Spleen (tissue), 11 donors: ENCODE data around the gene FGF2. TPM values are rescaled to one million over a fixed set of nuclear protein-coding genes. Genes with fewer than 3 reads are reported as not detected.

Experiments used
- DNase-seq: peaks from one replicate; pipeline ENCODE4 v3.0.0-alpha.2; 2020
- H3K27ac ChIP-seq, 8 donors: fragments of 200-600 bp; sonication (generic) in 7 of 8; 1 replicate in 4 of 8; 2 replicates in 4 of 8; pipeline versions ENCODE4 v1.5.0 to v1.8.0; 2016 to 2021; ENCODE audit warnings: inconsistent platforms in 4 of 8, mild to moderate bottlenecking in 4 of 8, moderate library complexity in 1 of 8
- H3K27me3 ChIP-seq, 7 donors: fragments of 200-600 bp; sonication (generic) in 6 of 7; replicated peaks in 1 of 7; 1 replicate in 4 of 7; 2 replicates in 3 of 7; pipeline versions ENCODE4 v1.5.0 to v1.8.0; 2016 to 2021; ENCODE audit warnings: inconsistent platforms in 3 of 7, mild to moderate bottlenecking in 1 of 7
- H3K36me3 ChIP-seq, 6 donors: fragments of 200-600 bp; sonication (generic) in 5 of 6; 1 replicate in 4 of 6; 2 replicates in 2 of 6; pipeline versions ENCODE4 v1.5.0 to v1.8.0; 2016 to 2021; ENCODE audit warnings: inconsistent platforms in 2 of 6
- H3K4me1 ChIP-seq, 6 donors: fragments of 200-600 bp; sonication (generic) in 5 of 6; 1 replicate in 3 of 6; 2 replicates in 3 of 6; pipeline versions ENCODE4 v1.5.0 to v1.8.0; 2016 to 2021; ENCODE audit warnings: inconsistent platforms in 3 of 6
- H3K4me3 ChIP-seq, 8 donors: fragments of 200-600 bp; sonication (generic) in 7 of 8; 1 replicate in 4 of 8; 2 replicates in 4 of 8; pipeline versions ENCODE4 v1.5.0 to v1.8.0; 2016 to 2021; ENCODE audit warnings: inconsistent platforms in 4 of 8, mild to moderate bottlenecking in 4 of 8, moderate library complexity in 2 of 8
- H3K9me3 ChIP-seq, 8 donors: fragments of 200-600 bp; sonication (generic) in 7 of 8; 1 replicate in 4 of 8; 2 replicates in 4 of 8; pipeline versions ENCODE4 v1.5.0 to v1.8.0; 2016 to 2021; ENCODE audit warnings: inconsistent platforms in 4 of 8
- POLR2A ChIP-seq, 3 donors: fragments of 450-650 bp; IDR thresholded peaks; one replicate each; pipeline ENCODE4 v1.5.1; 2017; ENCODE audit warnings: antibody characterized with exemption in 3 of 3, mild to moderate bottlenecking in 1 of 3
- POLR2AphosphoS5 ChIP-seq, 3 donors: sonication (generic); formaldehyde crosslinking; IDR thresholded peaks; one replicate each; pipeline ENCODE4 v1.5.1; 2017; ENCODE audit warnings: antibody characterized with exemption in 3 of 3
- whole genome bisulfite sequencing, 5 donors: extraction: QIAGEN DNeasy Blood & Tissue Kit in 3 of 5; methylation state at CpG; one replicate each; pipeline versions ENCODE4 v1.1.5 to v1.1.7; 2013 to 2018; 5-methylcytosine and 5-hydroxymethylcytosine counted together
- intact Hi-C: fragments of 100-400 bp; cut with DNase I; formaldehyde crosslinking; loops from one replicate; pipeline ENCODE4 v1.15.0; 2023; ENCODE audit warnings: low total_unique reads
- polyA plus RNA-seq, 3 donors: library from polyadenylated mRNA; stranded (reverse); fragments of 200-250 nt; gene quantifications; one replicate each; pipeline ENCODE4 v1.2.1, GENCODE V29; 2013
- total RNA-seq, 7 donors: library from RNA; depleted of rRNA in 3 of 7; stranded (reverse); fragments of >200 nt in 3 of 7; fragmentation: NEBNext Ultra II Directional in 4 of 7; extraction: Animal tissue kit (Norgen Biotek cat#: 25700) in 4 of 7; gene quantifications; one replicate each; pipeline versions ENCODE4 v1.1.0 to v1.2.1, GENCODE V29; 2016 to 2021
- TF ChIP-seq, protein P1 (sequence below), 11 experiments: fragments of 200-600 bp in 7 of 11; fragments of 450-650 bp in 4 of 11; sonication (generic) in 4 of 11; IDR thresholded peaks in 8 of 11; conservative IDR thresholded peaks in 3 of 11; 1 replicate in 7 of 11; 2 replicates in 4 of 11; pipeline versions ENCODE4 v1.4.0 to v1.8.0; 2016 to 2021; ENCODE audit warnings: antibody characterized with exemption in 11 of 11, inconsistent platforms in 4 of 11, mild to moderate bottlenecking in 1 of 11
- donor health status: healthy with polysubstance abuse.
- donor health status: DM: no; HTN: no; CAD: no; lungs with moderate emphysema.
- donor health status: DM: no; HTN: no; CAD: no.
- donor health status: Bipolar disorder and iron deficiency.
- donor health status: healthy.
- donor health status: DM: no; HTN: no; CAD: no.
- donor health status: DM: yes; HTN: yes; CAD: no.

The FGF2 gene
- total and polyA plus RNA-seq, 10 donors: 0.48 to 3.1 (median 1.5) TPM

DNA sequence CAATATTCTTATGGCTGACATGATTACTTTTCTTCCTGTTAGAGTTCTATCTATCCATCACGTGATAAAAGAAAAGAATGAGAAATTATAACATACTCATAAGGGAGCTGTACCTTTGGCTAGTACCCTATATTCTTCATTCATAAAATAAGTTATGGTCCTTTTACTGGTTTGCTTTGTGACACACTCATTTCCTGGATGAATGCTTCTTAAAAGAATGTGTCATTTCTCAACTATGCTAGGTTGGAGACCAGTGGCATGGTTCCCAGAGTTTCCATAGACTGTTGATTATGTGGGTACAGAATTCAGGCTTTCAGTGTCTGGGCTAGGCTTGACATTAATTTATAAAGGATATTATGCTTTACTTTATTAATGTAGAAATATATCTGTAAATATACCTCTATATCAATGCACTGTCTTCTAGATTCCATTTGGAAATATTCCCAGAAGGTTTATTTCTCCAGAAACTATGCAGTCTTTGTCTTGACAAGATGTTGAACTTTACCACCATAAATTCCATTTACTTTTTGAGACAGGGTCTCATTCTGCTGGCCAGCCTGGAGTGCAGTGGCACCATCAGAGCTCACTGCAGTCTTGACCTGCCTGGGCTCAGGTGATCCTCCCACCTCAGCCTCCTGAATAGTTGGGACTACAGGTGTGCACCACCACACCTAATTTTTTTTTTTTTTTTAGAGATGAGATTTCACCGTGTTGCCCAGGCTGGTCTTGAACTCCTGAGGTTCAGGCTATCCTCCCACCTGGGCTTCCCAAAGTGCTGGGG is 71.9 kb downstream of the FGF2 start:
- intact Hi-C loops: no loop called here
- DNase-seq: no peak
- Histone ChIP-seq H3K36me3 (no peaks in the 10 kb centered on the region), H3K27me3 (no peaks in the 10 kb centered on the region), H3K27ac (no peak overlapping the region), H3K4me1 (no peaks in the 10 kb centered on the region), H3K9me3 (no peaks in the 10 kb centered on the region), H3K4me3 (no peak overlapping the region)
- no peak for TF ChIP-seq POLR2AphosphoS5 (IDR thresholded peaks at IDR 0.05)
- TF ChIP-seq, protein P1, sequence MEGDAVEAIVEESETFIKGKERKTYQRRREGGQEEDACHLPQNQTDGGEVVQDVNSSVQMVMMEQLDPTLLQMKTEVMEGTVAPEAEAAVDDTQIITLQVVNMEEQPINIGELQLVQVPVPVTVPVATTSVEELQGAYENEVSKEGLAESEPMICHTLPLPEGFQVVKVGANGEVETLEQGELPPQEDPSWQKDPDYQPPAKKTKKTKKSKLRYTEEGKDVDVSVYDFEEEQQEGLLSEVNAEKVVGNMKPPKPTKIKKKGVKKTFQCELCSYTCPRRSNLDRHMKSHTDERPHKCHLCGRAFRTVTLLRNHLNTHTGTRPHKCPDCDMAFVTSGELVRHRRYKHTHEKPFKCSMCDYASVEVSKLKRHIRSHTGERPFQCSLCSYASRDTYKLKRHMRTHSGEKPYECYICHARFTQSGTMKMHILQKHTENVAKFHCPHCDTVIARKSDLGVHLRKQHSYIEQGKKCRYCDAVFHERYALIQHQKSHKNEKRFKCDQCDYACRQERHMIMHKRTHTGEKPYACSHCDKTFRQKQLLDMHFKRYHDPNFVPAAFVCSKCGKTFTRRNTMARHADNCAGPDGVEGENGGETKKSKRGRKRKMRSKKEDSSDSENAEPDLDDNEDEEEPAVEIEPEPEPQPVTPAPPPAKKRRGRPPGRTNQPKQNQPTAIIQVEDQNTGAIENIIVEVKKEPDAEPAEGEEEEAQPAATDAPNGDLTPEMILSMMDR (IDR thresholded peaks at IDR 0.05 in 8 of 11, conservative IDR thresholded peaks at IDR 0.05 in 3 of 11): no peak
- TF ChIP-seq POLR2A (IDR thresholded peaks at IDR 0.05): no peak
- 75 to 98% (median 91%) methylated on average over 2 of the region's 2 CpGs for WGBS, 5 donors

DNA sequence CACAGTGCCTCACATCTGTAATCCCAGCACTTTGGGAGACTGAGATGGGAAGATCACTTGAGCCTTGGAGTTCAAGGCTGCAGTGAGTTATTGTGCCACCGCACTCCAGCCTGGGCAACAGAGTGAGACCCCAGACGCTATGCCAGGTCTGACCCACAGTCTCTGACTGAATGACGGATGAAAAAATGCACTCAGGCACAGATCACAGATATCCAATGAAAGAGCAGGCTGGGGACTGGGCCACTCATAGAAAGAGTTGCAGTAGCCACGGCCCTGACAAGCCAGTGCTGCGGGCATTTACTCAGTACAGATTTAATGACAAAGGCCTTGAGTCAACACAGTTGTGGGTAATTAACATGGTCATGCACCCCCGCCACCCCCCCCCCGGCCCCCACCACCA is 73.1 kb downstream of the FGF2 start:
- no peaks in the 10 kb centered on the region for H3K9me3 ChIP-seq

DNA sequence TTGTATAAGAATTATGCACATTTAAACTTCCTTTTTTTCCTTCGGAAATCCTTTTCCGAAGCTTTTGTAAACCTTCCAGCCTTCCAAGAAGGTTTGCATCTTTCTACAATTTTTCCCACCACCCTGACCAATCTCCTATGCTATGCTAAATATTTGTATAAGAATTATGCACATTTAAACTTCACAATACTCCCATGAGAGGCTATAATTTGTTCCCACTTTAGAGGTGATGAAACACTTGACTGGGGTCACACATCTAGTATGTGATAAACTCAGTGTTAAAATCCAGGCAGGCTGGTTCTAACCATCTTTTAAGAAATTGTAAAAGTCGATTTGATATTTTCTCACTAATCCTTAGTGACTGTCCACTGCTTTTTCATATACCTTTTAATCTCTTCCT is 73.7 kb downstream of the FGF2 start:
- Histone ChIP-seq H3K36me3 (peaks cover 0 to 8% (median 0%) of the 10 kb centered on the region in 6 donors), H3K27me3 (no peaks in the 10 kb centered on the region), H3K27ac (no peak overlapping the region), H3K9me3 (no peaks in the 10 kb centered on the region), H3K4me1 (no peaks in the 10 kb centered on the region), H3K4me3 (no peak overlapping the region)
- no peak for TF ChIP-seq POLR2A (IDR thresholded peaks at IDR 0.05)
- TF ChIP-seq, protein P1 (IDR thresholded peaks at IDR 0.05 in 8 of 11, conservative IDR thresholded peaks at IDR 0.05 in 3 of 11): no peak
- TF ChIP-seq POLR2AphosphoS5 (IDR thresholded peaks at IDR 0.05): no peak
- 84 to 92% (median 88%) methylated on average over 3 of the region's 3 CpGs for WGBS, 5 donors
- intact Hi-C loops: no loop called here
- no peak for DNase-seq

More for the DNA sequence above, 73.1 kb downstream of the FGF2 start:
- no peak for TF ChIP-seq POLR2A (IDR thresholded peaks at IDR 0.05)
- TF ChIP-seq POLR2AphosphoS5 (IDR thresholded peaks at IDR 0.05): no peak
- TF ChIP-seq, protein P1 (IDR thresholded peaks at IDR 0.05 in 8 of 11, conservative IDR thresholded peaks at IDR 0.05 in 3 of 11): no peak
- Histone ChIP-seq H3K4me3 (no peak overlapping the region), H3K27ac (no peak overlapping the region), H3K36me3 (peaks cover 0 to 2% (median 0%) of the 10 kb centered on the region in 6 donors), H3K4me1 (no peaks in the 10 kb centered on the region), H3K27me3 (no peaks in the 10 kb centered on the region)
- intact Hi-C loops: no loop called here
- 85 to 97% (median 96%) methylated on average over 3 to 7 of the region's 7 CpGs for WGBS, 5 donors
- DNase-seq: no peak

DNA sequence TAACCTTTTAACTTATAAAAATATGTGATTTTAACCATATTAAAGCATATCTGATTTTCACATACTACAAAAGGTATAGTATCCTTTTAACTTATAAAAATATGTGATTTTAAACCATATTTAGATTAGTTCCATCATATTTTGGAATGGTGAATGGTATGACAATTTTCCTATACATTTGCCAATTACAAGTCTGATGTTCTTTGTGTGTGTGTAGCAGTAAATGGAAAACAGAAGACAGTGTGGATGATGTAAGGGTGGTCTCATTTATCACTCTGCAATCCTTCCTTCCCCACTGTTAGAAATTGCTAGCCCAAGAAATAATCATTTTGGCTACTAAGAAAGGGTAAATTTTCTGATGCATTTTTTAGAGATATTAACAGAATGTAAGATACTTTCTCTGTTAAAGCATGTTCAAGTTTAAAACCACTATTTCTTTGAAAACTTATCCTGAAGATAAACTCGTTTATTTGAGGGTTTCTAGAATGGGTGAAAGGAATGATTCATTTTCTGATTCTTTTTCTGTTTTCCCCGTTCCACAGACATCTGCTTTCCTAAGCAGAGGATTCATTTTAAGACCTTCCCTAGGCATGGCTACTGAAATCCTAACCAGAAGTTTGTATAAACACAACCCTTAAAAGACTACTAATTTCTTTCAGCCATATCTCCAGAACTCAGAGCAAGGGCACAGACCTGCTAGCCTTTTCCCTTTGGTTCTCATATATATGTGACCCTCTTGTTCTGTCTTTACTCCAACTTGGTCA is 74.8 kb downstream of the FGF2 start:
- DNase-seq: no peak
- Histone ChIP-seq H3K9me3 (no peaks in the 10 kb centered on the region), H3K27me3 (no peaks in the 10 kb centered on the region), H3K4me1 (no peaks in the 10 kb centered on the region), H3K36me3 (peaks cover 0 to 17% (median 0%) of the 10 kb centered on the region in 6 donors), H3K27ac (no peak overlapping the region), H3K4me3 (no peak overlapping the region)
- intact Hi-C loops: no loop called here
- 84 to 93% (median 89%) methylated on average over 2 of the region's 2 CpGs for WGBS, 5 donors
- TF ChIP-seq, protein P1 (IDR thresholded peaks at IDR 0.05 in 8 of 11, conservative IDR thresholded peaks at IDR 0.05 in 3 of 11): no peak
- TF ChIP-seq POLR2AphosphoS5 (IDR thresholded peaks at IDR 0.05): no peak
- no peak for TF ChIP-seq POLR2A (IDR thresholded peaks at IDR 0.05)
